DMS 273 (cell line): ENCODE measurements around the gene CNNM2.

ENCODE experiments used
- DNase-seq: peaks from one replicate; lab custom pipeline; 2025; ENCODE audit not compliant: unreplicated experiment; lab: John Stamatoyannopoulos, UW

Gene CNNM2

DNA sequence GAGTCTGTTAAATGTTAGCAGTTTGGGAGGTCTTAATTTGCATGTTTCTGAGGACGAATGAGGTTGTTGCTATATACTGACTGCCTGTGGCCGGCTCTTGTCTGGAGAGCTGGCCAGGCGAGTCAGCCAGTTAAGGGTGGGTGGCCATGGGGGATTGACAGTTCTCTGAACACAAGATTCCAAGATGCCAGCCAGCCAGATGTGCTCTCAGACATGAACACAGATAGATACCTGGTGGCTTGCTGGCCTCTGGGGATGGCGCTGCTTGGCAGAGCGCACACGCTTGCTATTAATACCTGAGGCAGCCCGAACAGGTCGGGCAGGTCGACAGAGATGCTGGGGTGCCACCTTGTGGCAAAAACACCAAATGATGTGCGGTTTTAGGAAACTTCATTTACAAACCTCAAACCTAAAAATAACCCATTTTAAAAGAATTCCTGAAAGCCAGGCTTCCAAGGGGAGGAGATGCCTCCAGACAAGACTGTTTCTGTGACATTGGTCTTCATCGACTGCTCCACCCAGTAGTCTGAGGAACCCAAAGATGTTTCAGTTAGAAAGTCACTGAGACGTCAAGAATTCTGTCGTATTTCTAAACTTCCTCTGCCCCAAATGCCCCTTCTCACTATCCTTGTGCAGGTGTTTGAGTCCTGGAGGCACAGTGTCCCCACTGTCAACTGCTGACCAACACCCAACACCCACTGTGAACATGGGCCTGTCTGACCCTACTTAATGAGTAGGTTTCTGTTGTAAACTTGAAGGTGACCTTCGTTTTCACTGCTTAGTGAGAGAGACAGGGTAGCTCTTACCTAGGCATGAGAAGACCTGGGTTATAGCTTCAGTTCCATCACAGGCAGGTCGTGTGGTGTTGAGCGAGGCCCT lies 151.6 kb downstream of the CNNM2 start:
- DNase-seq = peak; percentile 55

DNA sequence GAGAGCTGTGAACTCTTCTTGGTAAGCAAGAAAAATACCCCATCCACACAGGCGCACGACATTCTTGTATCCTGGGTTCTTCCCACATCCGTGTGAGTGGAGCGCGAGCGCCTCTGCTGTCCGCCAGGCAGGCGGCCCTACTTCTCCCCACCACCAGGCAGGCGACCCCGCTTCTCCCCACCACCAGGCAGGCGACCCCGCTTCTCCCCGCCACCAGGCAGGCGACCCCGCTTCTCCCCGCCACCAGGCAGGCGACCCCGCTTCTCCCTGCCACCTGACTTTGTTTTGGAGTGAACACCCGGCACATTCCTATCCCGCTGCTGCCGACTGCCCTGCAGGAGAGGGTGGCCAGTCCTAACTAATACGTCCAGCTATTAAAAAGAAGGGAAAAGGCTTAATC lies 154.2 kb downstream of the CNNM2 start:
- DNase-seq = no peak

- no peak for DNase-seq
Observed at GRCh38 chr10:103072891-103073290, 154.8 kb downstream of the CNNM2 start.

DNA sequence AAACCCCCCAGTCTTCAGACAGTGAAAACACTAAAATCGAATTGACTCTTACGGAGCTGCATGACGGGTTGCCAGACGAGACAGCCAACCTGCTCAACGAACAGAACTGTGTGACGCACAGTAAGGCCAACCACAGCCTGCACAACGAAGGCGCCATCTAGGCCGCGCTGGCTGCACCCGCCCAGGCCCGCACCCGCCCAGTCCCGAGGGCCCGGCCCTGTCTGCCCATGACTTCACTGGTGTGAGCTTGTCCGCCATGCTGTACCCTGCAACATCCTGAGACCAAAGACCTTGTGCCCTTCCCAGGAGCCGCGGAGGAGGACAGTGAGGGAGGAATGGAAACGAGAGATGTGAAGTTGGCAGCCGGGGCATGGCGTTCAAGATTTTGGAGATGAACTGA lies 158.9 kb downstream of the CNNM2 start:
- DNase-seq = no peak

- no peak for DNase-seq
Observed at GRCh38 chr10:103077491-103078308, 159.6 kb downstream of the CNNM2 start.

DNA sequence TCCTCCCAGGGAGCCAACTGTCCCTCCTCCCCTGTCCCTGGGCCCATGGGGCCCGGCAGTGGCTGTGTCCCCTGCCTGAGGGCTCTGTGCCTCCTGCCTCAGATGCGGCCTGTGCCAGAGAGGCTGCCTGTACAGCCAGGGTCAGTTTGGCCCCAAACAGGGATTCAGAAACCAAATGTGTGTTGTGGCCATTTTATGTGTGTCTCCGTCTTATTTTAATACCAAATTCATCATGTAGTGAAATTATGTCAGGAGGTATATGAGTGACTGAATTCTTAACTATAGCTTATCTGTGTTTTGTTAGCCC lies 160.2 kb downstream of the CNNM2 start:
- DNase-seq = no peak

GRCh38 chr10:103078676-103079075 lies 160.6 kb downstream of the CNNM2 start:
- no peak for DNase-seq

DNA sequence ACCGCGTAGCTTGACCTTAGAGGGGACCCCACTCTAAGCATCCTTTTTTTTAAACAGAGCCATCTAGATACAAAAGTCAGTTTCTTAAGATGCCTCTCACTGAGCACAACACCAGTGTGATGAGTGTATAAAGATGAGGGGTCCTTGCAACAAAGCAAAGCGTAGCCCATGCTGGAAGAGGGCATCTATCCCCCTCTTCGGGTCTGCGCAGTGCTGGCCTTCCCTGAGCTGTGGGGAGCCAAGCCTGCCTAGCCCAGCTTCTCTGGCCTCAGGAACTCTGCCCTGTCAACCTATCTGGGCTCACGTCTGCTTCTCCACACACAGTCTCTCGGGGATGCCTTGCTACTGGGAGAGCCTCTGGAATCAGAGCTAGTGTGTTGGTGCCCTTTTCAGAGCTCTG lies 161.0 kb downstream of the CNNM2 start:
- DNase-seq = no peak

GRCh38 chr10:103079946-103080345 lies 161.9 kb downstream of the CNNM2 start:
- DNase-seq = no peak

DNA sequence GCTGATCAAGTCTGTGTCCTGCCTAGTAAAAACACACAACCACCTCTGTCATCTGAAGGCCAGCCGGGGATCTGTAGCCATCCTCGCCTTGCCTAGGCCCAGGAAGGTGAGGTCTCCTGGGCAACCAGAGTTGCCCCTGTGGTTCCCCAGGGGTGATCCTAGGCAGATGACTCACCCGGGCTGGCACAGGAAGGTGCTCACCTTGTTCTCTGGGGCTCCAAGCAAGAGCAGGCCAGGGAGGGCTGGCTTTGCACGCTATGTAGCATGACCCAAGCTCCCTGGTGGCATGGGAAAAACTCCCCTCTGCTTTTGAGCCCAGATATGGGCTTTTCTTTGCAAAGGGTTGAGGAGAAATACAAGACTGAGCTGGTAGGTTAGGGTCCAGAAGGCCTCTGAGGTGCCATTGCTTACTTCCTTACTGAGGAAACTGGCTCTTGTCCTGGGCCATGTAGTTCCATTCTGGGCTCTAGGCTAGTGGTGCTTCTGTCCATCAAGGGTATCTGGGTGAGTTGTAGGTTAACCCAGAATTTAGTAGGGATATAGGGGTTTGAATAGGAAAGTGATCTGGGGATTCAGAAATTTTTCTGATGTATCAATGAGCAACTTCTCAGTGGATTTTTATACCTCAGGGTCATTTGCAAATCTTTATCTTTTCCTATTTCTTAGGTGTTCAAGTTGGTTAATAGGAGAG lies 162.9 kb downstream of the CNNM2 start:
- DNase-seq = no peak

DNA sequence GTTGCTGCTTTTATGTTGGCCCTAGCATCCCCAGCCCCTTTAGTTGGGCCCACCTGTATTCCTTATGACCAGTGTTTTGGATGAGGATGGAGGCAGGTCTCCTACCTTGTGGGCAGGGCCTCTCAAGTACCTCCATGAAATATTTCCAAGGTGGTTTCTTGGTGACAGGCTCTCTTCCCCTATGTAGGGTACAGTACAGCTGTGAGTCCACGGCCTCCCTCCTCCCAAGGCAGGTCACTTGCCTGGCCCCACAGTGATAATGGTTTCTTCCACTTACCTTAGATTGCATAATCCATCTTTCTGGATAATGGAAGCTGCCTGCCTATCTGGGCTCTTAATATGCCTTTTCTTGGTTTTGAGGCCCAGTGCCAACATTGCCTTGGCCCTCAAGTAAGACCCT lies 164.6 kb downstream of the CNNM2 start:
- DNase-seq = no peak

- no peak for DNase-seq
Observed at GRCh38 chr10:103083266-103083976, 165.3 kb downstream of the CNNM2 start.

DNA sequence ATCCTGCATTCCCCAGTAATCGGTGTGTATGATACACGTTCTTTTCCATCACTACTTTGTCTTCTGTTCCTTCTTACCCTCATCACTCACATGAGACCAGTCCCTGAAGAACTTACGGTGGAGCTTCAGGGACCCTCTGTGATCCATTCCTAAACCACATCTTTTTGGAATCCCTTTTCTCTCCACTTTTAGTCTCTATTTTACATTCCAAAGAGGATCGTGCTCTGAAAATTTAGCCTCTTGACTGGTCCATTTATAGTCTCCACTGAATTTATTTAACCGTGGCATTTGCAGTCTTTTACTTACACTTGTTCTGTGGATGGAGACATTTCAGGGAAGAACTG lies 165.9 kb downstream of the CNNM2 start:
- DNase-seq = no peak

DNA sequence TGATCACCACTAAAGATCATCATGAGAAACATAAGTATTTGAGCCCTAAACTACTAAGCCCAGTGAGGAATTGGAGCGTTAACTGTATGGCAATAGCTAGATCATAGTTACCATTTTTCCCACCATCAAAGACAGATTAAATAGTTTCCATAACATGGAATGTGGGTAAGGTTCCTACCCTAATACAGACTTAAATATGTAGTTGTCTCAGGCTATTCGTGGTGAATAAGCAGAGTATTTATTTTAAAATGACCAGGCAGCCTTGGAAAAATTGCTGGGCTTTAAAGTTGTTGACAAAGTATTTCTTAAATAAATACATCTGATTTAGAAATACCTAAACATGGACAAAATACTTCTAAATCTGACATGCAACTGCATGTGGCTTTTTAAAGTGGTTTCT lies 168.2 kb downstream of the CNNM2 start:
- no peak for DNase-seq

DNA sequence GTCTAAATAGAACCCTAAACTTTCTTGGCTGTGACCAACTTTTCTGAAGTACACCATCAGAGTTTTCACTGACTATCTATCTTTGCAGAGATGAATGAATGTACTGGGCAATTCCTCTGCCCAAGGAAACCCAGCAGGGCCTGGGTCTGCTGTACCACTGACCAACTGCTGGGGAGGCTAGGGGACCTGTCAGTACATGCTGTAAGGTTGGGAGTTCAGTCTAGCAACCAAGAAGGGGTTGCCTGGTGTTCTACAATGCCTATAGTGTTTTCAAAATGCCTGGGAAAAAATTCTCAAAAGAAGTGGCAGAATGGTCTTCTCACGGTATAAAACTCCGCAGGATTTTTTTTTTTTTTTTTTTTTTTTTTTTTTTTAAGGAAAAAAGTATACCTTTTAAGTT lies 168.7 kb downstream of the CNNM2 start:
- DNase-seq = no peak

- no peak for DNase-seq
Observed at GRCh38 chr10:103089493-103089892, 171.4 kb downstream of the CNNM2 start.

- DNase-seq = no peak
Observed at GRCh38 chr10:103090911-103091310, 172.8 kb downstream of the CNNM2 start.

- DNase-seq = no peak
Observed at GRCh38 chr10:103095005-103095404, 176.9 kb downstream of the CNNM2 start.

DNA sequence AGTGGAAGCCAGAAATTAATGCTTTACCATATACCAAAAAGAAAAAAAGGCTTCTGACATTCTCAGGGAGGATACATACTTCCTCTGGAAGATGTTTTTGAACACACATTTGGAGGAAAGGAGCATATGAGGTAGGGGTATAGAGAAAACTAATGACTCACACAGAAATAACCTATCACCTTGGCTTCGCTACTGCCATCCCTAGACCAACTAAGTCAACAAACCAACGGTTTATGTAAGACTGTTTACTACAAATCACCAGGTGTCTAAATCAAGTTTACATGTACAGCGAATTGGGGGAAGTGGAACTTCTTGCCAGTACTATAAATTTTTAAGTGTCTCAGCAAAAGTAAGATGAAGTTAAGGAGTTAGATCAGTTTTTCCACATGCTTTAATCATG lies 178.0 kb downstream of the CNNM2 start:
- DNase-seq = no peak

DNA sequence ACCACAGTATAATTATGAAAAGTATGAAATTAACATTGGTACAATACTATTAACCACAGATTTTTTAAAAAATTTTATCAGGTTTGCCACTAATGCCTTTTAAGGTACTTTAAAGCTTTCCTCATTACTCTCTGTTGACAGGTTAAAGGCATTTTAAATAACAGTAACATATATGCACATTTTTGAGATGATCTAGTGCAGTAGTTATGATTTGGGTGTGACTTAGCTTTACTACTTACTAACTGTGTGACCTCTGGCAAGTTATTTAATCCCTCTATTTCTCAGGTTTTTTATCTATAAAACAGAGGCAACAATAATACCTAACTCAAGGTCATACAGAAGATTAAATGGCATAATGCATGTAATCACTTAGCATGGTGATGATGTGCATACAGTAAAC lies 180.1 kb downstream of the CNNM2 start:
- DNase-seq = no peak

DNA sequence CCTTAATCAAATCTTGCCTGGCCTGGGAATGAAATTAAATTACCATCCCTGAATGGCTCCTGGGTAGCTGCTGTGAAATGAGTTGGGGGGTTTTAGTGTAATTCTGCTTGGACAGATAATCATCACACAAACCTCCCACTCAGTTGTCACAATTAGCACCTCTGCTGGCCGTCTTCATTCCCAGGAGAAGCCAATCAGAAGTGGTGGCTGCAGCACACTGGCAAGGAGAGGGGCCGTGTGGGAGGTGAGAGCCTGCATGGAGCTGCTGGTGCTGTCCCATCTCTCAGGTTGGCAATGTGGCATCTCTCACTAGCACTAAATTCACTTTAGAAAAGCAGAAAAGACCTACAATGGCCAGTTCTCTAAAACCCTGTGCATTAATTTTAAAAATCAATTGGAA lies 182.5 kb downstream of the CNNM2 start:
- no peak for DNase-seq
